Stimulated activated effector memory CD8-positive, alpha-beta T cell treated with anti-CD3 and anti-CD28 coated beads, Interleukin-12 subunit alpha, Interleukin-12 subunit beta, amount 100 ng/mL, for 72 hours (primary cell): Measurements from ENCODE around the gene MMP28.

Experiments
- ATAC-seq: fragments of 150-1000 bp; cut with Tn5 transposase; 2 replicates; pipeline ENCODE4 v1.10.0; 2021
- DNase-seq, 2 donors: peaks; one replicate each; pipeline ENCODE4 v3.0.0; 2021 to 2022; ENCODE audit warnings: low spot score in 2 of 2
- H3K27ac Mint-ChIP-seq: one replicate; pipeline ENCODE4 v1.8.0; 2022; ENCODE audit warnings: mild to moderate bottlenecking, mixed read lengths
- H3K36me3 Mint-ChIP-seq: one replicate; pipeline ENCODE4 v1.8.0; 2022; ENCODE audit warnings: mild to moderate bottlenecking, mixed read lengths
- H3K4me1 Mint-ChIP-seq: one replicate; pipeline ENCODE4 v1.8.0; 2022; ENCODE audit warnings: mixed read lengths
- H3K4me3 Mint-ChIP-seq: one replicate; pipeline ENCODE4 v1.8.0; 2022; ENCODE audit warnings: mild to moderate bottlenecking, mixed read lengths
- H3K9me3 Mint-ChIP-seq: one replicate; pipeline ENCODE4 v1.8.0; 2022; ENCODE audit warnings: mixed read lengths

Gene MMP28

GRCh38 chr17:35745749-35746320, 49.6 kb downstream of the MMP28 start:
- Mint-ChIP-seq H3K27ac (no peak overlapping the region), H3K4me1 (peaks cover 36% of the 10 kb centered on the region), H3K4me3 (no peak overlapping the region), H3K9me3 (no peaks in the 10 kb centered on the region), H3K36me3 (no peaks in the 10 kb centered on the region)
- DNase-seq (no peak), ATAC-seq (no peak)

- Mint-ChIP-seq H3K4me1 (peaks cover 31% of the 10 kb centered on the region), H3K4me3 (no peak overlapping the region), H3K36me3 (no peaks in the 10 kb centered on the region), H3K9me3 (no peaks in the 10 kb centered on the region), H3K27ac (no peak overlapping the region)
- DNase-seq (no peak), ATAC-seq (no peak)
Measured at GRCh38 chr17:35745246-35745645, 50.2 kb downstream of the MMP28 start.

GRCh38 chr17:35744830-35745229, 50.6 kb downstream of the MMP28 start:
- H3K9me3 Mint-ChIP-seq: no peaks in the 10 kb centered on the region
- H3K27ac Mint-ChIP-seq: no peak overlapping the region
- peaks cover 26% of the 10 kb centered on the region for H3K4me1 Mint-ChIP-seq
- no peaks in the 10 kb centered on the region for H3K36me3 Mint-ChIP-seq
- DNase-seq (no peak), ATAC-seq (no peak)
- H3K4me3 Mint-ChIP-seq: no peak overlapping the region

- Mint-ChIP-seq H3K4me1 (peaks cover 17% of the 10 kb centered on the region), H3K27ac (no peak overlapping the region), H3K9me3 (no peaks in the 10 kb centered on the region), H3K4me3 (no peak overlapping the region), H3K36me3 (no peaks in the 10 kb centered on the region)
- no peak for ATAC-seq
- no peak for DNase-seq
Measured at GRCh38 chr17:35743626-35744328, 51.7 kb downstream of the MMP28 start.

- ATAC-seq: no peak
- H3K27ac Mint-ChIP-seq: no peak overlapping the region
- DNase-seq: no peak
- H3K36me3 Mint-ChIP-seq: no peaks in the 10 kb centered on the region
- peaks cover 9% of the 10 kb centered on the region for H3K4me1 Mint-ChIP-seq
- H3K9me3 Mint-ChIP-seq: no peaks in the 10 kb centered on the region
- no peak overlapping the region for H3K4me3 Mint-ChIP-seq
Measured at GRCh38 chr17:35742896-35743477, 52.5 kb downstream of the MMP28 start.

GRCh38 chr17:35742496-35742895, 52.9 kb downstream of the MMP28 start:
- H3K36me3 Mint-ChIP-seq: no peaks in the 10 kb centered on the region
- DNase-seq: no peak
- H3K4me3 Mint-ChIP-seq: no peak overlapping the region
- H3K27ac Mint-ChIP-seq: no peak overlapping the region
- ATAC-seq: no peak
- no peaks in the 10 kb centered on the region for H3K9me3 Mint-ChIP-seq
- peaks cover 7% of the 10 kb centered on the region for H3K4me1 Mint-ChIP-seq

- peak overlapping the region; percentile 44 for H3K4me3 Mint-ChIP-seq
- H3K4me1 Mint-ChIP-seq: peaks cover 7% of the 10 kb centered on the region
- H3K36me3 Mint-ChIP-seq: no peaks in the 10 kb centered on the region
- DNase-seq (no peak), ATAC-seq (peak; percentile 45)
- H3K27ac Mint-ChIP-seq: no peak overlapping the region
- H3K9me3 Mint-ChIP-seq: no peaks in the 10 kb centered on the region
Measured at GRCh38 chr17:35740997-35741931, 54.2 kb downstream of the MMP28 start.

GRCh38 chr17:35740216-35740615, 55.2 kb downstream of the MMP28 start:
- Mint-ChIP-seq H3K4me1 (peaks cover 7% of the 10 kb centered on the region), H3K27ac (no peak overlapping the region), H3K36me3 (no peaks in the 10 kb centered on the region), H3K4me3 (no peak overlapping the region), H3K9me3 (no peaks in the 10 kb centered on the region)
- ATAC-seq: no peak
- DNase-seq: no peak

GRCh38 chr17:35738519-35739133, 56.8 kb downstream of the MMP28 start:
- no peak for ATAC-seq
- H3K4me1 Mint-ChIP-seq: peaks cover 7% of the 10 kb centered on the region
- no peaks in the 10 kb centered on the region for H3K36me3 Mint-ChIP-seq
- no peak overlapping the region for H3K27ac Mint-ChIP-seq
- no peak for DNase-seq
- H3K4me3 Mint-ChIP-seq: no peak overlapping the region
- H3K9me3 Mint-ChIP-seq: no peaks in the 10 kb centered on the region

- peaks cover 2% of the 10 kb centered on the region for H3K36me3 Mint-ChIP-seq
- no peak for DNase-seq
- peaks cover 2% of the 10 kb centered on the region for H3K4me1 Mint-ChIP-seq
- no peak overlapping the region for H3K27ac Mint-ChIP-seq
- ATAC-seq: no peak
- H3K4me3 Mint-ChIP-seq: no peak overlapping the region
- H3K9me3 Mint-ChIP-seq: no peaks in the 10 kb centered on the region
Measured at GRCh38 chr17:35736236-35736635, 59.2 kb downstream of the MMP28 start.

- DNase-seq (no peak), ATAC-seq (no peak)
- H3K36me3 Mint-ChIP-seq: peaks cover 11% of the 10 kb centered on the region
- peaks cover 12% of the 10 kb centered on the region for H3K4me1 Mint-ChIP-seq
- no peaks in the 10 kb centered on the region for H3K9me3 Mint-ChIP-seq
- H3K4me3 Mint-ChIP-seq: no peak overlapping the region
- no peak overlapping the region for H3K27ac Mint-ChIP-seq
Measured at GRCh38 chr17:35735036-35735805, 60.2 kb downstream of the MMP28 start.

GRCh38 chr17:35734396-35734795, 61.0 kb downstream of the MMP28 start:
- no peak for ATAC-seq
- Mint-ChIP-seq H3K36me3 (peaks cover 11% of the 10 kb centered on the region), H3K27ac (no peak overlapping the region), H3K4me1 (peaks cover 19% of the 10 kb centered on the region), H3K9me3 (no peaks in the 10 kb centered on the region), H3K4me3 (no peak overlapping the region)
- no peak for DNase-seq

- ATAC-seq (no peak), DNase-seq (no peak)
- Mint-ChIP-seq H3K4me3 (no peak overlapping the region), H3K27ac (no peak overlapping the region), H3K4me1 (peaks cover 19% of the 10 kb centered on the region), H3K9me3 (no peaks in the 10 kb centered on the region), H3K36me3 (peaks cover 11% of the 10 kb centered on the region)
Measured at GRCh38 chr17:35733366-35733765, 62.1 kb downstream of the MMP28 start.

GRCh38 chr17:35732806-35733136, 62.7 kb downstream of the MMP28 start:
- peaks cover 22% of the 10 kb centered on the region for H3K4me1 Mint-ChIP-seq
- no peak for ATAC-seq
- H3K9me3 Mint-ChIP-seq: no peaks in the 10 kb centered on the region
- no peak for DNase-seq
- peak overlapping the region; percentile 38 for H3K4me3 Mint-ChIP-seq
- H3K36me3 Mint-ChIP-seq: peaks cover 11% of the 10 kb centered on the region
- no peak overlapping the region for H3K27ac Mint-ChIP-seq
